C4-2B (cell line): ENCODE results near the gene NME2.

Experiments
- H3K27ac ChIP-seq: fragments of 450-650 bp; 2 replicates; pipeline ENCODE4 v1.5.1; 2017
- ZFX ChIP-seq: fragments of 450-650 bp; IDR thresholded peaks from 2 replicates; pipeline ENCODE4 v1.6.1; 2017
- TF ChIP-seq, protein P1 (sequence below): fragments of 450-650 bp; conservative IDR thresholded peaks from 2 replicates; pipeline ENCODE4 v1.5.1; 2017; ENCODE audit warnings: mild to moderate bottlenecking

NME2 gene

DNA sequence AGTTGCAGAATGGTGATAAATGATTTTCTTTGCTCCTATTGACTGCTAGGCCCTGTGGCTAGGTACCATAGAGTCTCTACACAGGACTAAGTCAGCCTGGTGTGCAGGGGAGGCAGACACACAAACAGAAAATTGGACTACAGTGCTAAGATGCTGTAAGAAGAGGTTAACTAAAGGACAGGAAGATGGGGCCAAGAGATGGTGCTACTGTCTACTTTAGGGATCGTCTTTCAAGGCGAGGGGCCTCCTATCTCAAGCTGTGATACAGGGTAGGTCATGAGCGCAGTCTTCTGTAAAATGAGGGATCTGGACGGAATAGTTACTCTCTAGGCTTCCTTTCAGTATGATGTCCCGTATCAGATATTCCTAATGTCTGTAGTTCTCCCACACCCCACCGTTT is 12.0 kb upstream of the NME2 start:
- TF ChIP-seq, protein P1, sequence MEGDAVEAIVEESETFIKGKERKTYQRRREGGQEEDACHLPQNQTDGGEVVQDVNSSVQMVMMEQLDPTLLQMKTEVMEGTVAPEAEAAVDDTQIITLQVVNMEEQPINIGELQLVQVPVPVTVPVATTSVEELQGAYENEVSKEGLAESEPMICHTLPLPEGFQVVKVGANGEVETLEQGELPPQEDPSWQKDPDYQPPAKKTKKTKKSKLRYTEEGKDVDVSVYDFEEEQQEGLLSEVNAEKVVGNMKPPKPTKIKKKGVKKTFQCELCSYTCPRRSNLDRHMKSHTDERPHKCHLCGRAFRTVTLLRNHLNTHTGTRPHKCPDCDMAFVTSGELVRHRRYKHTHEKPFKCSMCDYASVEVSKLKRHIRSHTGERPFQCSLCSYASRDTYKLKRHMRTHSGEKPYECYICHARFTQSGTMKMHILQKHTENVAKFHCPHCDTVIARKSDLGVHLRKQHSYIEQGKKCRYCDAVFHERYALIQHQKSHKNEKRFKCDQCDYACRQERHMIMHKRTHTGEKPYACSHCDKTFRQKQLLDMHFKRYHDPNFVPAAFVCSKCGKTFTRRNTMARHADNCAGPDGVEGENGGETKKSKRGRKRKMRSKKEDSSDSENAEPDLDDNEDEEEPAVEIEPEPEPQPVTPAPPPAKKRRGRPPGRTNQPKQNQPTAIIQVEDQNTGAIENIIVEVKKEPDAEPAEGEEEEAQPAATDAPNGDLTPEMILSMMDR = no peak
- 0 out of 2 replicates have a peak, but pooled peaks have one; percentile 13 for TF ChIP-seq ZFX
- H3K27ac ChIP-seq = peak overlapping the region; percentile 89

DNA sequence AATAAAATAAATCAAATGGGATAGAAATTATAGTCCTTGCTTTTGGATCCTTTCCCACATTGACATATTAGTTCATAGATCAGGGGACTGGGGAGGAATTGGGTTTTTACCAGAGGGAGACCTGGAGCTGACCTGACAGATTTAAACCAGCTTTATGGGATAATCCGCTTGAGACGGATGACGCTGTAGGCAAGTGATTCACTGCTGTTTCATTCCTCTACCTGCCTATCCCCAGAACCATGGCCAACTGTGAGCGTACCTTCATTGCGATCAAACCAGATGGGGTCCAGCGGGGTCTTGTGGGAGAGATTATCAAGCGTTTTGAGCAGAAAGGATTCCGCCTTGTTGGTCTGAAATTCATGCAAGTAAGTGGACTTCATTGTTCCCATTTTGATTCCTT is 10.8 kb upstream of the NME2 start:
- TF ChIP-seq ZFX = no peak
- TF ChIP-seq, protein P1 = no peak
- H3K27ac ChIP-seq = no peak overlapping the region

DNA sequence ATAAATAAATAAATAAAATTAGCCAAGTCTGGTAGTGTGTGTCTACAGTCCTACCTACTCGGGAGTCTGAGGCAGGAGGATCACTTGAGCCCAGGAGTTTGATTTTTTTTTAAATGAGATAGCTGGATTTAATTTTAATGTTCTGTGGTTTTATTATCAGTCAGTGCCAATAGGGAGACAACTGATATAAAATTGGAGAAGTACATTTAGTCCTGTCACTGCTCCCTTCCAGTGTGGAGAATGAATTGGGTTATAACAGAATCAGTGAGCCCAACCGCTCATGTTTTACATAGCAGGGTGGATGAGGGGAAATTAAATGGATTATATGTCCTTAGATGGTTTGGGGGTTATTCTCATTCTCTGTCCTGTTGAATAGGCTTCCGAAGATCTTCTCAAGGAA is 6.6 kb upstream of the NME2 start:
- TF ChIP-seq, protein P1 = no peak
- TF ChIP-seq ZFX = no peak
- no peak overlapping the region for H3K27ac ChIP-seq

DNA sequence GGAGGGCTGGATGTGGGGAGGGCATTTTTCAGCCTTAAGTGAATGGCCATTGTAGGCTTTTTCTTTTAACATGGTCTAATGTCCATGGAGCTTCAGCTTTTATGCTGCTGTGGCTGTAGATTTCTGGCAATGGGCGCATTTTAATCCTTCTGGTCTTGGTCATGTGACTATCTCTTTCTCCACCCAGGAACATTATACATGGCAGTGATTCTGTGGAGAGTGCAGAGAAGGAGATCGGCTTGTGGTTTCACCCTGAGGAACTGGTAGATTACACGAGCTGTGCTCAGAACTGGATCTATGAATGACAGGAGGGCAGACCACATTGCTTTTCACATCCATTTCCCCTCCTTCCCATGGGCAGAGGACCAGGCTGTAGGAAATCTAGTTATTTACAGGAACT is 4.7 kb upstream of the NME2 start:
- H3K27ac ChIP-seq = no peak overlapping the region
- TF ChIP-seq ZFX = no peak
- TF ChIP-seq, protein P1 = no peak

DNA sequence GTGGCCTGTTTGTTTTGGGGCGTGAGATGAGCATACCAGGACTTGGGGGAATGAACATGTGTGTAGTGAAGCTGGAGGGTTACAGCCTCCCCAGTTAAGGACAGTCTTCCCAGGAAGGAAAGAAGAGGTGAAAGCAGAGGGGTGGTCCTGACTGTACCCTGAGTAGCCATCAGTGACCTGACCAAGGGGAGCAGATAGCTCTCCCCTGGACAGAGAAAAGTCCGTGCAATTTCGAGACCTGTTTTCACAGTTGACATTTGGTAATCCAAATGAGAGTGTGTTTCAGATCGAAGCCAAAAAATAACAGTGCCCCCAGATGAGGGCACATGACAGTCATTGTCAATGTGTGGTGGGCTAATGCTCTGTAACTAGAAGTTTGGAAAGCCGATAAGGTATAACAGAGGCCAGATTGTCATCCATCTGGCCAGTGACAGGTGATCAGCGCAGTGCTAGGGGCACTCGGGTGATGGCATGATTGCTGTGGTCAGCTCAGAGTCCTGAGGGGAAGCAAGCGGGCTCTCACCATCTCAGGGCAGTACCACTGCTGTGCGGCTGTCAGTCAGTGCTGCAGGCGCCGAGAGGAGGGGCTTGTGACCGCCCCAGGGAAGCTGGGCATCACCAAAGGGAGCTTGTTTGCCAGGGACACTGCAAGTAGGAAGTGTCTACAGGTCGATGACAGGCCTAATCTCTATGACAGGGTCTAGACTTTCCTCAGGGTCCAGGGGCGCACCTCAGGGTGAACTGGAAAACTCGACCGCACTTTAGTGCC is 1.1 kb upstream of the NME2 start:
- peak overlapping the region; percentile 96 for H3K27ac ChIP-seq
- TF ChIP-seq, protein P1 = no peak
- TF ChIP-seq ZFX = no peak

DNA sequence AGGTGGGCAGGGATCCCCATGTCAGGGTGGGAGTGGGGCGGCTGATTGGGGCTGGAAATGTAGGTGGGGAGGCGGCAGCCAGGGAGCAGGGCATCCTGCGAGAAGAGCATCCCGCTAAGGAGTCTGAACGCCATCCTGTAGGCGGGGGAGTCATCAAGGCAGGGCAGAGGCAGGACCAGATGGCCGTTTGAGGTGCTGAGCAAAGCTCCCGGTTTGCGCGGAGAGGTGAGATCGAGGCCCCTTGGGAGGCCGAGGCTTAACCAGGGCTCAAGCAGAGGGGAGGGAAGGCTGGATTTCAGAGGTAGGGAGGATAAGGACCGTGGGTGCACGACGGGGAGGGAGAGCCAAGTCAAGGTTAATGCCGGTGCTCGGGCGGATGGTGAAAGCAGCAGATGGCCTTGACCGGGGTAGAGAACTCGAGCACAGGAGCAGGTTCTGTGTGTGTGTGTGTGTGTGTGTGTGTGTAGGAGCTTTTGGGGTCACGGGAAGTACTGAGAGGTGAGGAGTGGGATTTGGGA is 472 bp upstream of the NME2 start:
- TF ChIP-seq, protein P1 = no peak
- TF ChIP-seq ZFX = no peak
- H3K27ac ChIP-seq = peak overlapping the region; percentile 96

DNA sequence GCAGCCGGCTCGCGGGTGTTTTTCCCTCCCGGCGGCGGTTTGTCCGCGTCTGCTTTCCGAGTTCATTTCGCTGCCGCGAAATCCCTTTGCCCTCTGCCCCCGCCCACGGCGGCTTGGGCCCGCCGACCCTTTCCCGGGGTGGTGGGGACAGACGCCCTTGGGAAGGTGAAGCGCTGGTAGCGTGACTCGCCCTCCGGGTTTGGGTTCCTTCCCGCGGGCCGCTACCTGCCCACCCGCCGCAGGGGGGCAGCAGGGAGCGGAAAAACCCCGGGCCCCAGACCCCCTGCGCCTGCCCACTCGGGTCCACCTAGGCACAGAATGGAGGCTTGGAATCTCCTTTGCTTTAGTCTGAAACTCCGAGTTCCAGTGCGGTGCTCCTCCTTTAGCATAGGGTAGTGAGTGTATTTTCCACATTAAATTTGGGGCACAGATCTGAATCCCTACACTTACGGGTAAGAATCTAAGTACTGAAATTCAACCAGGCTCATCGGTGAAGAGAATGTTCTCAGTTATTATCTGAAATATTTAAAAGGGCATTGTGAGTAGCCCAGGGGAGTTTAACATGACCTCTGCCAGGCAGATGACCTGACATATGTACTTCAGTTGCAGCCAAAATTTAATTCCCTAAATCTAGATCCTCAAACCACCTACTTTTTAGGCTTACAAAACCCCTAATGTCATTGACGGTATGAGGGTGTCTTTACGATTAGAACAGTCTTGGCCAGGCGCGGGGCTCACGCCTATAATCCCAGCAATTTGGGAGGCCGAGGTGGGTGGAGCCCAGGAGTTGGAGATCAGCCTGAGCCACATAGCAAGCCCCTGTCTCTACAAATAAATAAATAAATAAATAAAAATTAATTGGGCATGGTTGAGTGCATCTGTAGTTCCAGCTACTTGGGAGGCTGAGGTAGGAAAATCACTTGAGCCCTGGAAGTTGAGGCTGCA is 1.0 kb downstream of the NME2 start:
- peak; percentile 63 for TF ChIP-seq ZFX
- TF ChIP-seq, protein P1 = peak; percentile 94
- H3K27ac ChIP-seq = peak overlapping the region; percentile 96
